Measurements from ENCODE around the gene ANTXR1.
"Not testable (repeated sequence)": the region's sequence is repeated elsewhere in the genome, so short reads cannot be mapped to it uniquely, and the experiment has no call there.

The ANTXR1 gene

GRCh38 chr2:69231612-69232277, 218.8 kb downstream of the ANTXR1 start:
- Histone ChIP-seq H2AFZ (ENCODE audit: low read depth, low read length) (peak overlapping the region; percentile 86), H3K4me1 (ENCODE audit: low read length) (peaks cover 5% of the 10 kb centered on the region; the same call in 1 of the 2 replicates), H3K4me2 (ENCODE audit: low read length) (no peak overlapping the region), H4K20me1 (ENCODE audit: insufficient read depth, low read length) (no peaks in the 10 kb centered on the region), H3K4me3 (ENCODE audit: low read length) (no peak overlapping the region), H3K9ac (ENCODE audit: low read length) (no peak overlapping the region), H3K27me3 (ENCODE audit: low read depth, low read length) (no peaks in the 10 kb centered on the region; the same call in 1 of the 2 replicates), H3K27ac (ENCODE audit: low read length) (no peak overlapping the region), H3K79me2 (ENCODE audit: low read length) (no peaks in the 10 kb centered on the region), H3K9me3 (ENCODE audit: insufficient read depth, low read length) (no peaks in the 10 kb centered on the region), H3K36me3 (replicated peaks; ENCODE audit: low read depth, low read length) (no peaks in the 10 kb centered on the region)
- no peak for TF ChIP-seq CTCF (IDR thresholded peaks at IDR 0.05; ENCODE audit: low read depth, low read length)
- no peak for TF ChIP-seq EZH2phosphoT487 (IDR thresholded peaks at IDR 0.05; ENCODE audit: low read depth)

GRCh38 chr2:69235835-69236234, 222.9 kb downstream of the ANTXR1 start:
- H3K27me3 ChIP-seq (ENCODE audit: low read depth, low read length), result peaks cover 11% of the 10 kb centered on the region; the same call in 1 of the 2 replicates
- H3K9ac ChIP-seq (ENCODE audit: low read length), result not testable (repeated sequence)

GRCh38 chr2:69237070-69237670, 224.2 kb downstream of the ANTXR1 start:
- Histone ChIP-seq H3K4me3 (ENCODE audit: low read length) (no peak overlapping the region), H3K27ac (ENCODE audit: low read length) (no peak overlapping the region), H3K36me3 (replicated peaks; ENCODE audit: low read depth, low read length) (no peaks in the 10 kb centered on the region), H4K20me1 (ENCODE audit: insufficient read depth, low read length) (no peaks in the 10 kb centered on the region), H3K27me3 (ENCODE audit: low read depth, low read length) (peaks cover 18% of the 10 kb centered on the region; the same call in 1 of the 2 replicates), H3K9ac (ENCODE audit: low read length) (no peak overlapping the region), H3K4me1 (ENCODE audit: low read length) (no peaks in the 10 kb centered on the region), H2AFZ (ENCODE audit: low read depth, low read length) (no peak overlapping the region), H3K4me2 (ENCODE audit: low read length) (no peak overlapping the region), H3K79me2 (ENCODE audit: low read length) (no peaks in the 10 kb centered on the region), H3K9me3 (ENCODE audit: insufficient read depth, low read length) (no peaks in the 10 kb centered on the region)
- TF ChIP-seq CTCF (IDR thresholded peaks at IDR 0.05; ENCODE audit: low read depth, low read length) (no peak), EZH2phosphoT487 (IDR thresholded peaks at IDR 0.05; ENCODE audit: low read depth) (no peak)

More at GRCh38 chr2:69235835-69236234, 222.9 kb downstream of the ANTXR1 start:
- H3K4me1 ChIP-seq (ENCODE audit: low read length); H3K36me3 ChIP-seq (replicated peaks; ENCODE audit: low read depth, low read length); H3K4me3 ChIP-seq (ENCODE audit: low read length); H4K20me1 ChIP-seq (ENCODE audit: insufficient read depth, low read length); H3K27ac ChIP-seq (ENCODE audit: low read length); H3K9me3 ChIP-seq (ENCODE audit: insufficient read depth, low read length); H3K4me2 ChIP-seq (ENCODE audit: low read length); H3K79me2 ChIP-seq (ENCODE audit: low read length); H2AFZ ChIP-seq (ENCODE audit: low read depth, low read length): not testable (repeated sequence)

- no peak overlapping the region for H3K27ac ChIP-seq (ENCODE audit: low read length)
- no peaks in the 10 kb centered on the region for H4K20me1 ChIP-seq (ENCODE audit: insufficient read depth, low read length)
- H2AFZ ChIP-seq (ENCODE audit: low read depth, low read length), result no peak overlapping the region
- H3K9ac ChIP-seq (ENCODE audit: low read length), result no peak overlapping the region
- no peaks in the 10 kb centered on the region for H3K79me2 ChIP-seq (ENCODE audit: low read length)
- H3K4me3 ChIP-seq (ENCODE audit: low read length), result no peak overlapping the region
- H3K4me2 ChIP-seq (ENCODE audit: low read length), result no peak overlapping the region
- no peak for TF ChIP-seq CTCF (IDR thresholded peaks at IDR 0.05; ENCODE audit: low read depth, low read length)
- no peak for TF ChIP-seq EZH2phosphoT487 (IDR thresholded peaks at IDR 0.05; ENCODE audit: low read depth)
- H3K36me3 ChIP-seq (replicated peaks; ENCODE audit: low read depth, low read length), result no peaks in the 10 kb centered on the region
- H3K9me3 ChIP-seq (ENCODE audit: insufficient read depth, low read length), result no peaks in the 10 kb centered on the region
- H3K27me3 ChIP-seq (ENCODE audit: low read depth, low read length), result peaks cover 29% of the 10 kb centered on the region
- no peaks in the 10 kb centered on the region for H3K4me1 ChIP-seq (ENCODE audit: low read length)
Measured at GRCh38 chr2:69238449-69239031, 225.6 kb downstream of the ANTXR1 start.
